Activated naive CD8-positive, alpha-beta T cell treated with anti-CD3 and anti-CD28 coated beads for 36 hours (primary cell): ENCODE data around the gene NHERF1. TPM values are rescaled to one million over a fixed set of nuclear protein-coding genes. Genes with fewer than 3 reads are reported as not detected.

Experiments
- DNase-seq: peaks from one replicate; pipeline ENCODE4 v3.0.0; 2021
- H3K27ac Mint-ChIP-seq: one replicate; pipeline ENCODE4 v1.8.0; 2022; ENCODE audit warnings: mild to moderate bottlenecking, moderate library complexity, mixed read lengths
- H3K27me3 Mint-ChIP-seq: one replicate; pipeline ENCODE4 v1.8.0; 2022; ENCODE audit warnings: mild to moderate bottlenecking, mixed read lengths
- H3K36me3 Mint-ChIP-seq: one replicate; pipeline ENCODE4 v1.8.0; 2021; ENCODE audit warnings: mild to moderate bottlenecking, mixed read lengths
- H3K4me1 Mint-ChIP-seq: one replicate; pipeline ENCODE4 v1.8.0; 2021; ENCODE audit warnings: mixed read lengths
- H3K4me3 Mint-ChIP-seq: one replicate; pipeline ENCODE4 v1.8.0; 2022; ENCODE audit warnings: mild to moderate bottlenecking, moderate library complexity, mixed read lengths
- H3K9me3 Mint-ChIP-seq: one replicate; pipeline ENCODE4 v1.8.0; 2022; ENCODE audit warnings: mixed read lengths
- total RNA-seq, 2 experiments: library from RNA; stranded (reverse); gene quantifications; one replicate each; pipeline ENCODE4 v1.2.3, GENCODE V29; 2021

The NHERF1 gene
- total RNA-seq, 2 experiments from 2014 or later = 124 to 127 TPM

GRCh38 chr17:74790161-74791058 is 42.0 kb downstream of the NHERF1 start:
- no peaks in the 10 kb centered on the region for H3K9me3 Mint-ChIP-seq
- H3K27me3 Mint-ChIP-seq = no peaks in the 10 kb centered on the region
- DNase-seq = no peak
- H3K4me1 Mint-ChIP-seq = peaks cover 39% of the 10 kb centered on the region
- peaks cover 15% of the 10 kb centered on the region for H3K36me3 Mint-ChIP-seq
- no peak overlapping the region for H3K4me3 Mint-ChIP-seq
- H3K27ac Mint-ChIP-seq = peak overlapping the region; percentile 29

GRCh38 chr17:74792586-74793105 is 44.2 kb downstream of the NHERF1 start:
- Mint-ChIP-seq H3K27me3 (no peaks in the 10 kb centered on the region), H3K4me3 (no peak overlapping the region), H3K27ac (no peak overlapping the region), H3K9me3 (no peaks in the 10 kb centered on the region), H3K36me3 (peaks cover 15% of the 10 kb centered on the region), H3K4me1 (peaks cover 21% of the 10 kb centered on the region)
- DNase-seq = no peak

- Mint-ChIP-seq H3K36me3 (peaks cover 20% of the 10 kb centered on the region), H3K9me3 (no peaks in the 10 kb centered on the region), H3K4me3 (no peak overlapping the region), H3K4me1 (peaks cover 12% of the 10 kb centered on the region), H3K27ac (no peak overlapping the region), H3K27me3 (no peaks in the 10 kb centered on the region)
- no peak for DNase-seq
Measured at GRCh38 chr17:74795327-74796020, 47.0 kb downstream of the NHERF1 start.

GRCh38 chr17:74796211-74796610 is 47.8 kb downstream of the NHERF1 start:
- no peak overlapping the region for H3K4me3 Mint-ChIP-seq
- DNase-seq = no peak
- no peak overlapping the region for H3K27ac Mint-ChIP-seq

GRCh38 chr17:74796866-74797265 is 48.4 kb downstream of the NHERF1 start:
- no peak for DNase-seq
- H3K9me3 Mint-ChIP-seq = no peaks in the 10 kb centered on the region
- H3K4me3 Mint-ChIP-seq = no peak overlapping the region
- H3K27ac Mint-ChIP-seq = no peak overlapping the region
- H3K4me1 Mint-ChIP-seq = no peaks in the 10 kb centered on the region
- no peaks in the 10 kb centered on the region for H3K27me3 Mint-ChIP-seq
- H3K36me3 Mint-ChIP-seq = peaks cover 13% of the 10 kb centered on the region

More at GRCh38 chr17:74796211-74796610, 47.8 kb downstream of the NHERF1 start:
- peaks cover 18% of the 10 kb centered on the region for H3K36me3 Mint-ChIP-seq
- H3K27me3 Mint-ChIP-seq = no peaks in the 10 kb centered on the region
- H3K9me3 Mint-ChIP-seq = no peaks in the 10 kb centered on the region
- H3K4me1 Mint-ChIP-seq = peaks cover 4% of the 10 kb centered on the region

GRCh38 chr17:74797824-74798223 is 49.4 kb downstream of the NHERF1 start:
- Mint-ChIP-seq H3K27ac (no peak overlapping the region), H3K36me3 (peaks cover 13% of the 10 kb centered on the region), H3K27me3 (no peaks in the 10 kb centered on the region), H3K4me1 (no peaks in the 10 kb centered on the region), H3K4me3 (no peak overlapping the region), H3K9me3 (no peaks in the 10 kb centered on the region)
- DNase-seq = no peak

GRCh38 chr17:74798239-74798707 is 49.8 kb downstream of the NHERF1 start:
- no peak overlapping the region for H3K4me3 Mint-ChIP-seq
- no peaks in the 10 kb centered on the region for H3K9me3 Mint-ChIP-seq
- no peak overlapping the region for H3K27ac Mint-ChIP-seq
- no peaks in the 10 kb centered on the region for H3K27me3 Mint-ChIP-seq
- H3K36me3 Mint-ChIP-seq = peaks cover 11% of the 10 kb centered on the region
- H3K4me1 Mint-ChIP-seq = no peaks in the 10 kb centered on the region
- DNase-seq = no peak

DNA sequence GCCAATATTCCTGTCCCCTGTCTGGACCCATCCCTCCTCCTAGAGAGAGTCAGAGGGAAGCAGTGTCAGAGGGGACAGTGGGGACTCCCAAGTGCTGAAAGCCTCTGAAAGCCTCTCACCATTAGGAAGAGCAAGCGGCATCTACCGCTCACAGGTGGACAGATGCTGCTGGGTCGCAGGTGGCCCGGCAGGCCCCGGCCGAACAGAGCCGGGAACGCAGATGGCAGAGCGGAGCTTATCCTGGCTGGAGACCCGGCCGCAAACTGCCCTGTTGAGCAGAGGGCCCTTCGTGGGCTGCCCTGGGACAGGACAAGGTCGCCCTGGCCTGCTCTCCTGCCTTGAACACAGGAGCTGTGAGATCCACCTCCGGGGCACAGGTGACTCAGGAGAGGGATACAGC is 50.7 kb downstream of the NHERF1 start:
- H3K9me3 Mint-ChIP-seq = no peaks in the 10 kb centered on the region
- H3K36me3 Mint-ChIP-seq = peaks cover 11% of the 10 kb centered on the region

GRCh38 chr17:74800531-74800930 is 52.1 kb downstream of the NHERF1 start:
- H3K27me3 Mint-ChIP-seq = no peaks in the 10 kb centered on the region
- no peak overlapping the region for H3K27ac Mint-ChIP-seq
- peaks cover 11% of the 10 kb centered on the region for H3K36me3 Mint-ChIP-seq
- no peaks in the 10 kb centered on the region for H3K9me3 Mint-ChIP-seq
- no peaks in the 10 kb centered on the region for H3K4me1 Mint-ChIP-seq
- no peak for DNase-seq
- H3K4me3 Mint-ChIP-seq = no peak overlapping the region

More for the DNA sequence above, 50.7 kb downstream of the NHERF1 start:
- Mint-ChIP-seq H3K27ac (no peak overlapping the region), H3K4me1 (no peaks in the 10 kb centered on the region), H3K4me3 (no peak overlapping the region), H3K27me3 (no peaks in the 10 kb centered on the region)
- DNase-seq = no peak

DNA sequence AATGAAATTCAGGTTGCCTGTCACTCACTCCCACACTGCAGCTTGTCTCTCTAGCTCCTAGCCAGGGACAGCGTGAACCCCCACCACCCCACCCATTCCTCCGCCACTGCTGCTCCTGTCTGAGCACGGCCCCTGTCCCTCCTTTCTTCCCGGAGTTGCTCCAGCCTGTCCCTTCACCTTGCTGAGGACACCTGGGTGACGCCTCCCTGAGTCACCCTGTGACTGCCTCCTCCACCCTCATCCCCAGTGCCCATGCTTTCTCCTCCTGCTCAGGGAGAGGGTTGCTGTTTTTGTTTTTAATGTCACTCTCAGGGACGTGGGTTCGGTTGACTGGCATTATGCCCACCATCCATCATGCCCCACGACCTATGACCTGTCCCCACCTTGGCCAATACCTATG is 53.5 kb downstream of the NHERF1 start:
- Mint-ChIP-seq H3K4me1 (no peaks in the 10 kb centered on the region), H3K36me3 (peaks cover 13% of the 10 kb centered on the region), H3K4me3 (no peak overlapping the region), H3K27ac (no peak overlapping the region), H3K27me3 (no peaks in the 10 kb centered on the region), H3K9me3 (no peaks in the 10 kb centered on the region)
- no peak for DNase-seq

DNA sequence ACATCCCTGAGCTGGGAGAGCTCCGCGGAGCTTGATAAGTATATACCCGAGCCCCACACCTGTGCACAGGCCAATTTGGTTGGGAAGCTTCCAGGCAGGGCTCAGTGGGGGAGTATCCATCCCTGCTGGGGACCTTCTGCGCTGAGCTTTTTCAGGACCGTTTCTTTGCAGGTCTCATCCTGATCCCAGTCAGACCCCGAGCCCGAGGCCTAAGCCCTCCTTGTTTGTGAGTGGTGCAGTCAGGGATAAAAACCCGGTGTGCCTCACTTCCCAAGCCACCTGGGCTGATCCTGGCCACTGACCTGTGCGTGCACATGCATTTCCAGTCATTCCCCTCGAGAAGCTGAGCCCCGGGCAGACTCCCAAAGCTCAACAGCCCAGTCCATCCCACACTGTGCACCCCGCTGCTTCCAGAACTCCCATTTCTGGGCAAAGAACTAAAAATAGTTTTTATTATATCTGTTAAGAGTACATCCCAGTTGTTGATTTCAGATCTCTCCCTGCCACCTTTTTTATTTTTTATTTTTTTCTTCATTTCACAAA is 55.0 kb downstream of the NHERF1 start:
- peaks cover 2% of the 10 kb centered on the region for H3K4me1 Mint-ChIP-seq
- no peaks in the 10 kb centered on the region for H3K9me3 Mint-ChIP-seq
- no peak for DNase-seq
- H3K27ac Mint-ChIP-seq = no peak overlapping the region
- no peak overlapping the region for H3K4me3 Mint-ChIP-seq
- peaks cover 12% of the 10 kb centered on the region for H3K36me3 Mint-ChIP-seq
- H3K27me3 Mint-ChIP-seq = no peaks in the 10 kb centered on the region

GRCh38 chr17:74803971-74804370 is 55.5 kb downstream of the NHERF1 start:
- no peak for DNase-seq
- peaks cover 9% of the 10 kb centered on the region for H3K36me3 Mint-ChIP-seq
- H3K4me3 Mint-ChIP-seq = no peak overlapping the region
- peaks cover 2% of the 10 kb centered on the region for H3K4me1 Mint-ChIP-seq
- H3K9me3 Mint-ChIP-seq = no peaks in the 10 kb centered on the region
- H3K27ac Mint-ChIP-seq = no peak overlapping the region
- no peaks in the 10 kb centered on the region for H3K27me3 Mint-ChIP-seq

DNA sequence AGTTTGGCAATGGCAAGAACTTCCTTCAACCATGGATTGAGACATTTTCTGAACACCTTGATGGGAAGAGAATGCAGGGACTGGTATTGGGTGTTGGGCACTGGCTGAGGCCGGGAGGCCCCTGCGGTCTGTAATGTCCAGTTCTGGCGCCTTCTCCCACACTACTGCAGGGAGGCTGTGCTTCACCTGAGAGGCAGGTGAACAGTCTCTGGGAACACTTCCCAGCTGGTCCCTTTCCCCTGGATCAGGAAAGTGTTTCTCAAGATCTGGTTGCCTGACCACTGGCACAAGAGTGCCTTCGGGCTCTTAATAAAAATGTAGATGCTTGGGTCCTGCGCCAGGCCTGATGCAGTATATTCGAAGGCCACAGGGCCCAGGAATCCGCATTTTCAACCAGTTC is 56.3 kb downstream of the NHERF1 start:
- Mint-ChIP-seq H3K4me1 (peaks cover 2% of the 10 kb centered on the region), H3K9me3 (no peaks in the 10 kb centered on the region), H3K36me3 (peaks cover 8% of the 10 kb centered on the region), H3K4me3 (no peak overlapping the region), H3K27me3 (no peaks in the 10 kb centered on the region), H3K27ac (no peak overlapping the region)
- no peak for DNase-seq

- Mint-ChIP-seq H3K27ac (no peak overlapping the region), H3K4me3 (no peak overlapping the region), H3K27me3 (no peaks in the 10 kb centered on the region), H3K9me3 (no peaks in the 10 kb centered on the region), H3K36me3 (peaks cover 4% of the 10 kb centered on the region), H3K4me1 (peaks cover 2% of the 10 kb centered on the region)
- no peak for DNase-seq
Measured at GRCh38 chr17:74805591-74805991, 57.2 kb downstream of the NHERF1 start.

DNA sequence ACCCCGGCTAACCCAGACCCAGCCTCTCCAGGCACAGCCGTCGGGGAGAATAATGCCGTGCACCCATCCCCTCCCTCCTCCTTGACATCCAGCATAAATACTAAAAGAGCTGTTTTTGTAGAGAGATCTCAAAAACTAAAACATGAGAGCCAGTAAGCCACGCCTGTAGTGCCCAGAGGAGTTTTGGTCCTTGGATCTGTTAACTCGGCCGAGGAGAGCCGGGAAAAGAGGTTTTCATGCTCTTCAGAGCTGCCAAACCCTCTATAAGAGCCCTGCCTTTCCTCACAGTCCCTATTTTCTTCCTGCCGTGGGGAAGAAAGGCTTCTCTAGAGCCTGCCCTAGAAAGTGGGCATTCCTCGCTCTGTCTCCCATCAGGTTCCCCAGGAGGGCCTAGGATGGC is 57.9 kb downstream of the NHERF1 start:
- Mint-ChIP-seq H3K4me1 (peaks cover 2% of the 10 kb centered on the region), H3K36me3 (peaks cover 4% of the 10 kb centered on the region)

More for the DNA sequence above, 57.9 kb downstream of the NHERF1 start:
- no peak for DNase-seq
- no peaks in the 10 kb centered on the region for H3K27me3 Mint-ChIP-seq
- no peak overlapping the region for H3K27ac Mint-ChIP-seq
- no peak overlapping the region for H3K4me3 Mint-ChIP-seq
- no peaks in the 10 kb centered on the region for H3K9me3 Mint-ChIP-seq
